Suppressor macrophage treated with lipopolysaccharide for 4 hours (primary cell): ENCODE data around the gene EXD3.
"Not testable (repeated sequence)": the region's sequence is repeated elsewhere in the genome, so short reads cannot be mapped to it uniquely, and the experiment has no call there.

Source experiments
- DNase-seq: peaks from one replicate; pipeline ENCODE4 v3.0.0-alpha.2; 2020

EXD3 gene

GRCh38 chr9:137430723-137431415 lies 7.9 kb upstream of the EXD3 start:
- no peak for DNase-seq

GRCh38 chr9:137429974-137430722 lies 7.2 kb upstream of the EXD3 start:
- DNase-seq: no peak

- DNase-seq: no peak
Observed at GRCh38 chr9:137429546-137429890, 6.6 kb upstream of the EXD3 start.

- no peak for DNase-seq
Observed at GRCh38 chr9:137428841-137429545, 6.0 kb upstream of the EXD3 start.

GRCh38 chr9:137428311-137428630 lies 5.3 kb upstream of the EXD3 start:
- no peak for DNase-seq

GRCh38 chr9:137427454-137428310 lies 4.7 kb upstream of the EXD3 start:
- no peak for DNase-seq

- no peak for DNase-seq
Observed at GRCh38 chr9:137426018-137426681, 3.2 kb upstream of the EXD3 start.

GRCh38 chr9:137423514-137424291 lies 741 bp upstream of the EXD3 start:
- no peak for DNase-seq

GRCh38 chr9:137421838-137422603 lies 941 bp downstream of the EXD3 start:
- DNase-seq: no peak

- DNase-seq: no peak
Observed at GRCh38 chr9:137417161-137418021, 5.6 kb downstream of the EXD3 start.

- no peak for DNase-seq
Observed at GRCh38 chr9:137416563-137417151, 6.3 kb downstream of the EXD3 start.

- DNase-seq: no peak
Observed at GRCh38 chr9:137416006-137416562, 6.9 kb downstream of the EXD3 start.

- no peak for DNase-seq
Observed at GRCh38 chr9:137415451-137415850, 7.5 kb downstream of the EXD3 start.

GRCh38 chr9:137412431-137412830 lies 10.5 kb downstream of the EXD3 start:
- no peak for DNase-seq

GRCh38 chr9:137411645-137412380 lies 11.1 kb downstream of the EXD3 start:
- no peak for DNase-seq

- no peak for DNase-seq
Observed at GRCh38 chr9:137411260-137411644, 11.7 kb downstream of the EXD3 start.

GRCh38 chr9:137410891-137411249 lies 12.1 kb downstream of the EXD3 start:
- DNase-seq: no peak

- DNase-seq: not testable (repeated sequence)
Observed at GRCh38 chr9:137410236-137410890, 12.6 kb downstream of the EXD3 start.
